HG03565 (cell line): Measurements from ENCODE around the gene IFI44.

Source experiments
- ATAC-seq: cut with Tn5 transposase; IDR thresholded peaks from one replicate; pipeline ENCODE4 v1.9.1; 2021; ENCODE audit warnings: mild to moderate bottlenecking, moderate library complexity; ENCODE audit not compliant: unreplicated experiment

Gene IFI44

GRCh38 chr1:78649628-78650027 is at the start of gene IFI44:
Gene IFI44, plus strand, starts transcription at chr1:78649831. Its CDS starts 365 bp downstream, at chr1:78650196.
- ATAC-seq = peak; percentile 88

- no peak for ATAC-seq
These were observed 48.6 kb upstream of the IFI44 start for GRCh38 chr1:78601068-78601467.

GRCh38 chr1:78603206-78603605 is 46.4 kb upstream of the IFI44 start:
- ATAC-seq = no peak

GRCh38 chr1:78604643-78605042 is 45.0 kb upstream of the IFI44 start:
- no peak for ATAC-seq

- no peak for ATAC-seq
These were observed 43.4 kb upstream of the IFI44 start for GRCh38 chr1:78606274-78606673.

GRCh38 chr1:78607334-78607927 is 42.2 kb upstream of the IFI44 start:
- no peak for ATAC-seq

GRCh38 chr1:78607944-78608343 is 41.7 kb upstream of the IFI44 start:
- ATAC-seq = no peak

- ATAC-seq = peak; percentile 51
These were observed 32.0 kb upstream of the IFI44 start for GRCh38 chr1:78617615-78618026.

- ATAC-seq = no peak
These were observed 30.6 kb upstream of the IFI44 start for GRCh38 chr1:78619032-78619431.

- peak; percentile 0 for ATAC-seq
These were observed 30.2 kb upstream of the IFI44 start for GRCh38 chr1:78619446-78619802.

- ATAC-seq = peak; percentile 35
These were observed 29.6 kb upstream of the IFI44 start, which contains the start of gene IFI44L for GRCh38 chr1:78619803-78620579. Gene IFI44L, plus strand, starts transcription at chr1:78620448. Its CDS starts 7,468 bp downstream, at chr1:78627916.

GRCh38 chr1:78620666-78621065 is 29.0 kb upstream of the IFI44 start:
- no peak for ATAC-seq

- ATAC-seq = no peak
These were observed 27.1 kb upstream of the IFI44 start for GRCh38 chr1:78622548-78622947.

GRCh38 chr1:78624035-78624434 is 25.6 kb upstream of the IFI44 start:
- no peak for ATAC-seq

- no peak for ATAC-seq
These were observed 22.3 kb upstream of the IFI44 start for GRCh38 chr1:78627321-78627720.

- ATAC-seq = no peak
These were observed 19.0 kb upstream of the IFI44 start for GRCh38 chr1:78630600-78630999.

GRCh38 chr1:78633209-78633608 is 16.4 kb upstream of the IFI44 start:
- no peak for ATAC-seq

- peak; percentile 66 for ATAC-seq
These were observed 9.2 kb upstream of the IFI44 start for GRCh38 chr1:78640462-78640861.

- peak; percentile 29 for ATAC-seq
These were observed 8.1 kb upstream of the IFI44 start for GRCh38 chr1:78641558-78641957.

GRCh38 chr1:78645723-78646122 is 3.9 kb upstream of the IFI44 start:
- ATAC-seq = no peak

- ATAC-seq = no peak
These were observed 2.4 kb upstream of the IFI44 start for GRCh38 chr1:78647238-78647637.

GRCh38 chr1:78650114-78650660 is 556 bp downstream of the IFI44 start:
- no peak for ATAC-seq
